HL-60/S4 (cell line): Measurements from ENCODE around the gene CD274.

Experiments used
- in situ Hi-C: fragments of 300-500 bp; cut with MboI; formaldehyde crosslinking; loops from 2 replicates; pipeline ENCODE4 v1.14.3; 2022; ENCODE audit warnings: low sequenced_read_pairs

CD274 gene

GRCh38 chr9:5518171-5518936 lies 68.0 kb downstream of the CD274 start:
- in situ Hi-C loops: no loop called here

- in situ Hi-C loops: no loop called here
Observed at GRCh38 chr9:5518937-5519319, 68.6 kb downstream of the CD274 start.
